NB4 (cell line): ENCODE results near the gene FAM25C.
"Not testable (repeated sequence)": the region's sequence is repeated elsewhere in the genome, so short reads cannot be mapped to it uniquely, and the experiment has no call there.

ENCODE experiments used
- MYC ChIP-seq: IDR thresholded peaks from 2 replicates; pipeline ENCODE4 v1.6.1; 2011; ENCODE audit warnings: low read depth, low read length
- POLR2A ChIP-seq: IDR thresholded peaks from 2 replicates; pipeline ENCODE4 v1.6.1; 2011; ENCODE audit warnings: mild to moderate bottlenecking; ENCODE audit not compliant: insufficient read length; ENCODE audit errors: extremely low read depth
- TF ChIP-seq, protein P1 (sequence below): IDR thresholded peaks from one replicate; pipeline ENCODE4 v1.5.1; 2012; ENCODE audit warnings: low read depth, low read length
- TF ChIP-seq, protein P2 (sequence below): IDR thresholded peaks from 2 replicates; pipeline ENCODE4 v1.6.1; 2011; ENCODE audit warnings: low read depth, low read length

DNA sequence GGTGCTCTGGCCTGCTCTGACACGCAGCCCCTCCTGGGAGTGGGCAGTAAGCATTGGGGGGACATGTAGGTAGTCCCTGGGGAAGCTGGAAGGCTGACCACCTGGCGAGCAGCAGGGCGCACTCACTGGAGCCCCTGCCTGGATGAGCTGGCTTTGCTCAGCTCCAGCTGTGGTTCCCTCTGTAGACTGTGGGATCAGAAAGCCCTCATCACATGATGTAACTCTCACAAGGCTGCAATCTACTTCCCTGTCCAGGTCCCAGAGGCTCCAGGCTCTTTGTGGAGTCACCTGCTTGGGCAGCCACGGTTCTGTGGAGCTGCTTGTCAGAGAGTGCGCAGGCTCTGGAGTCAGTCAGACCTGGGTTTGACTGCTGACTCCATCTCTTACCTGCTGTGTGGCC is 36.8 kb downstream of the FAM25C start:
- TF ChIP-seq, protein P1, sequence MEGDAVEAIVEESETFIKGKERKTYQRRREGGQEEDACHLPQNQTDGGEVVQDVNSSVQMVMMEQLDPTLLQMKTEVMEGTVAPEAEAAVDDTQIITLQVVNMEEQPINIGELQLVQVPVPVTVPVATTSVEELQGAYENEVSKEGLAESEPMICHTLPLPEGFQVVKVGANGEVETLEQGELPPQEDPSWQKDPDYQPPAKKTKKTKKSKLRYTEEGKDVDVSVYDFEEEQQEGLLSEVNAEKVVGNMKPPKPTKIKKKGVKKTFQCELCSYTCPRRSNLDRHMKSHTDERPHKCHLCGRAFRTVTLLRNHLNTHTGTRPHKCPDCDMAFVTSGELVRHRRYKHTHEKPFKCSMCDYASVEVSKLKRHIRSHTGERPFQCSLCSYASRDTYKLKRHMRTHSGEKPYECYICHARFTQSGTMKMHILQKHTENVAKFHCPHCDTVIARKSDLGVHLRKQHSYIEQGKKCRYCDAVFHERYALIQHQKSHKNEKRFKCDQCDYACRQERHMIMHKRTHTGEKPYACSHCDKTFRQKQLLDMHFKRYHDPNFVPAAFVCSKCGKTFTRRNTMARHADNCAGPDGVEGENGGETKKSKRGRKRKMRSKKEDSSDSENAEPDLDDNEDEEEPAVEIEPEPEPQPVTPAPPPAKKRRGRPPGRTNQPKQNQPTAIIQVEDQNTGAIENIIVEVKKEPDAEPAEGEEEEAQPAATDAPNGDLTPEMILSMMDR: not testable (repeated sequence)
- TF ChIP-seq, protein P2, sequence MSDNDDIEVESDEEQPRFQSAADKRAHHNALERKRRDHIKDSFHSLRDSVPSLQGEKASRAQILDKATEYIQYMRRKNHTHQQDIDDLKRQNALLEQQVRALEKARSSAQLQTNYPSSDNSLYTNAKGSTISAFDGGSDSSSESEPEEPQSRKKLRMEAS: not testable (repeated sequence)
- TF ChIP-seq POLR2A, MYC: not testable (repeated sequence)
